Retinal pigment epithelial cell (primary cell): ENCODE measurements around the gene PAQR5.
"Not testable (repeated sequence)": the region's sequence is repeated elsewhere in the genome, so short reads cannot be mapped to it uniquely, and the experiment has no call there.

Experiments
- DNase-seq: peaks from one replicate; pipeline ENCODE4 v3.0.0-alpha.2; 2010; ENCODE audit warnings: low read depth
- H3K4me3 ChIP-seq: 2 replicates; pipeline ENCODE4 v1.5.1; 2011; ENCODE audit warnings: mild to moderate bottlenecking, low read length, control low read depth, moderate library complexity
- CTCF ChIP-seq: conservative IDR thresholded peaks from 2 replicates; pipeline ENCODE4 v1.5.1; 2011; ENCODE audit warnings: low read depth, low read length, control low read depth, inconsistent platforms

The PAQR5 gene

GRCh38 chr15:69328739-69329138, 30.0 kb downstream of the PAQR5 start:
- H3K4me3 ChIP-seq, result no peak overlapping the region
- DNase-seq, result no peak
- no peak for TF ChIP-seq CTCF

GRCh38 chr15:69337138-69337537, 38.4 kb downstream of the PAQR5 start:
- TF ChIP-seq CTCF, result no peak
- no peak overlapping the region for H3K4me3 ChIP-seq
- DNase-seq, result no peak

- no peak for TF ChIP-seq CTCF
- H3K4me3 ChIP-seq, result no peak overlapping the region
- DNase-seq, result no peak
Observed at GRCh38 chr15:69338535-69339213, 40.0 kb downstream of the PAQR5 start.

GRCh38 chr15:69339214-69339543, 40.5 kb downstream of the PAQR5 start:
- H3K4me3 ChIP-seq, result not testable (repeated sequence)

GRCh38 chr15:69340243-69340900, 41.7 kb downstream of the PAQR5 start:
- DNase-seq, result peak; percentile 72
- TF ChIP-seq CTCF, result no peak
- no peak overlapping the region for H3K4me3 ChIP-seq

More at GRCh38 chr15:69339214-69339543, 40.5 kb downstream of the PAQR5 start:
- DNase-seq, result not testable (repeated sequence)

- no peak for TF ChIP-seq CTCF
- no peak overlapping the region for H3K4me3 ChIP-seq
- DNase-seq, result no peak
Observed at GRCh38 chr15:69341356-69341755, 42.6 kb downstream of the PAQR5 start.

GRCh38 chr15:69342460-69343076, 43.9 kb downstream of the PAQR5 start:
- no peak for TF ChIP-seq CTCF
- no peak overlapping the region for H3K4me3 ChIP-seq
- DNase-seq, result no peak
